ENCODE data around the gene TMEM242.
A peak's percentile ranks its signal among the peaks of the same experiment; 100 is the strongest.

- TF ChIP-seq, protein P1, sequence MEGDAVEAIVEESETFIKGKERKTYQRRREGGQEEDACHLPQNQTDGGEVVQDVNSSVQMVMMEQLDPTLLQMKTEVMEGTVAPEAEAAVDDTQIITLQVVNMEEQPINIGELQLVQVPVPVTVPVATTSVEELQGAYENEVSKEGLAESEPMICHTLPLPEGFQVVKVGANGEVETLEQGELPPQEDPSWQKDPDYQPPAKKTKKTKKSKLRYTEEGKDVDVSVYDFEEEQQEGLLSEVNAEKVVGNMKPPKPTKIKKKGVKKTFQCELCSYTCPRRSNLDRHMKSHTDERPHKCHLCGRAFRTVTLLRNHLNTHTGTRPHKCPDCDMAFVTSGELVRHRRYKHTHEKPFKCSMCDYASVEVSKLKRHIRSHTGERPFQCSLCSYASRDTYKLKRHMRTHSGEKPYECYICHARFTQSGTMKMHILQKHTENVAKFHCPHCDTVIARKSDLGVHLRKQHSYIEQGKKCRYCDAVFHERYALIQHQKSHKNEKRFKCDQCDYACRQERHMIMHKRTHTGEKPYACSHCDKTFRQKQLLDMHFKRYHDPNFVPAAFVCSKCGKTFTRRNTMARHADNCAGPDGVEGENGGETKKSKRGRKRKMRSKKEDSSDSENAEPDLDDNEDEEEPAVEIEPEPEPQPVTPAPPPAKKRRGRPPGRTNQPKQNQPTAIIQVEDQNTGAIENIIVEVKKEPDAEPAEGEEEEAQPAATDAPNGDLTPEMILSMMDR (IDR thresholded peaks at IDR 0.05 in 4 of 5, conservative IDR thresholded peaks at IDR 0.05 in 1 of 5), result peak; percentile 57 to 82 (median 80)
- TF ChIP-seq POLR2A (IDR thresholded peaks at IDR 0.05), result no peak
These were observed 8.5 kb downstream of the TMEM242 start for GRCh38 chr6:157314705-157315321.
